Epidermal melanocyte (primary cell): Measurements from ENCODE around the gene KDM4B.
"Not testable (repeated sequence)": the region's sequence is repeated elsewhere in the genome, so short reads cannot be mapped to it uniquely, and the experiment has no call there.

Experiments
- DNase-seq: peaks from one replicate; pipeline ENCODE4 v3.0.0; 2011; ENCODE audit warnings: low spot score; ENCODE audit not compliant: insufficient read length

KDM4B gene

GRCh38 chr19:4967738-4968461 is 1.0 kb upstream of the KDM4B start:
- DNase-seq = no peak

- DNase-seq = no peak
Measured at GRCh38 chr19:4969292-4969771, 419 bp downstream of the KDM4B start.

GRCh38 chr19:4969772-4970531 is 1.0 kb downstream of the KDM4B start:
- no peak for DNase-seq

- no peak for DNase-seq
Measured at GRCh38 chr19:4970558-4971423, 1.9 kb downstream of the KDM4B start.

- no peak for DNase-seq
Measured at GRCh38 chr19:4971424-4971793, 2.5 kb downstream of the KDM4B start.

GRCh38 chr19:4971816-4972495 is 3.0 kb downstream of the KDM4B start:
- DNase-seq = no peak

GRCh38 chr19:4972509-4973230 is 3.8 kb downstream of the KDM4B start:
- no peak for DNase-seq

- no peak for DNase-seq
Measured at GRCh38 chr19:4974880-4975469, 6.1 kb downstream of the KDM4B start.

GRCh38 chr19:4975601-4976000 is 6.7 kb downstream of the KDM4B start:
- not testable (repeated sequence) for DNase-seq

GRCh38 chr19:4976401-4977298 is 7.7 kb downstream of the KDM4B start:
- DNase-seq = no peak

GRCh38 chr19:4977299-4978174 is 8.6 kb downstream of the KDM4B start:
- DNase-seq = peak; percentile 45

GRCh38 chr19:4979211-4979807 is 10.4 kb downstream of the KDM4B start:
- DNase-seq = no peak

GRCh38 chr19:4980067-4980466 is 11.2 kb downstream of the KDM4B start:
- no peak for DNase-seq

- DNase-seq = no peak
Measured at GRCh38 chr19:4980838-4981680, 12.1 kb downstream of the KDM4B start.

GRCh38 chr19:4981681-4981958 is 12.7 kb downstream of the KDM4B start:
- no peak for DNase-seq

GRCh38 chr19:4983346-4984105 is 14.6 kb downstream of the KDM4B start:
- DNase-seq = no peak

GRCh38 chr19:4984106-4984380 is 15.1 kb downstream of the KDM4B start:
- no peak for DNase-seq
